GM12873 (cell line): Measurements from ENCODE around the gene PRSS8.

Experiments
- CTCF ChIP-seq: IDR thresholded peaks from 2 replicates; pipeline ENCODE4 v1.5.1; 2012; ENCODE audit warnings: low read depth, mild to moderate bottlenecking, moderate library complexity, low read length, control low read depth; ENCODE audit not compliant: insufficient read depth; ENCODE audit errors: missing control alignments

Gene PRSS8

GRCh38 chr16:31135535-31136286, at the start of gene PRSS8:
PRSS8 (minus strand) TSS chr16:31135727; CDS start chr16:31135498, 229 bp downstream.
- no peak for TF ChIP-seq CTCF

GRCh38 chr16:31184888-31185287, 49.4 kb upstream of the PRSS8 start:
- TF ChIP-seq CTCF: no peak

GRCh38 chr16:31183432-31184428, 48.2 kb upstream of the PRSS8 start:
- TF ChIP-seq CTCF: no peak

- TF ChIP-seq CTCF: no peak
Measured at GRCh38 chr16:31182391-31182790, 46.9 kb upstream of the PRSS8 start.

GRCh38 chr16:31181102-31181830, 45.7 kb upstream of the PRSS8 start:
- TF ChIP-seq CTCF: no peak

GRCh38 chr16:31179747-31180459, 44.4 kb upstream of the PRSS8 start, which contains the start of gene FUS:
FUS (plus strand) TSS chr16:31180139; CDS start chr16:31180215, 76 bp downstream.
- no peak for TF ChIP-seq CTCF
